Measurements from ENCODE around the gene ALDH1A1. TPM values are rescaled to one million over a fixed set of nuclear protein-coding genes. Genes with fewer than 3 reads are reported as not detected.

ALDH1A1 gene
- total RNA-seq, 2 experiments from 2014 or later = not detected

DNA sequence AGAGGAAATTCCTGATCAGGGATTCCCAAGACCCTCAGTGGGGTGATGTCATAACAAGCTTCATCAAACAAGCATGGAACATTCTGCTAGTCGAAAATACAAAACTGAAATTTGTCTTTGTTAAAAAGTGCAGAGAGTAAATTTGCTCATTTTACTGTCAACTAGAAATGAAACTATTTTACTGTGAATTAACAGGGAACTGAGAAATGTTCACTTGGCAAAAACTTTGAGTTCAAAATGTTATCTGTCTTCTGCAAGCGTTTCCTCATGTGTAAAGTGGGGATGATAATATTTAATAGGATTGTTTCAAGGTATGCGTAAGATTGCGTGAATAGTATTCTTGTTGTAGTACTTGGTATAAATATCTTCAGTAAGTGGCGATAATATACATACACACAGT, 45.4 kb downstream of the ALDH1A1 start:
- no peaks in the 10 kb centered on the region for H3K9me2 ChIP-seq (ENCODE audit: insufficient read depth, low read length)
- no peaks in the 10 kb centered on the region for H4K20me1 ChIP-seq (ENCODE audit: insufficient read depth, low read length)
- no peak overlapping the region for H3K27ac ChIP-seq (ENCODE audit: low read depth, low read length, poor library complexity, severe bottlenecking)
- no peaks in the 10 kb centered on the region for H3K9me3 ChIP-seq (ENCODE audit: low read length)
- H3K4me3 ChIP-seq (ENCODE audit: low read depth, low read length, poor library complexity, severe bottlenecking) = no peak overlapping the region
- H2AFZ ChIP-seq (ENCODE audit: low read length) = no peak overlapping the region
- TF ChIP-seq EZH2phosphoT487 (IDR thresholded peaks at IDR 0.05; ENCODE audit: borderline replicate concordance, low read depth, low read length) = no peak
- TF ChIP-seq, protein P1, sequence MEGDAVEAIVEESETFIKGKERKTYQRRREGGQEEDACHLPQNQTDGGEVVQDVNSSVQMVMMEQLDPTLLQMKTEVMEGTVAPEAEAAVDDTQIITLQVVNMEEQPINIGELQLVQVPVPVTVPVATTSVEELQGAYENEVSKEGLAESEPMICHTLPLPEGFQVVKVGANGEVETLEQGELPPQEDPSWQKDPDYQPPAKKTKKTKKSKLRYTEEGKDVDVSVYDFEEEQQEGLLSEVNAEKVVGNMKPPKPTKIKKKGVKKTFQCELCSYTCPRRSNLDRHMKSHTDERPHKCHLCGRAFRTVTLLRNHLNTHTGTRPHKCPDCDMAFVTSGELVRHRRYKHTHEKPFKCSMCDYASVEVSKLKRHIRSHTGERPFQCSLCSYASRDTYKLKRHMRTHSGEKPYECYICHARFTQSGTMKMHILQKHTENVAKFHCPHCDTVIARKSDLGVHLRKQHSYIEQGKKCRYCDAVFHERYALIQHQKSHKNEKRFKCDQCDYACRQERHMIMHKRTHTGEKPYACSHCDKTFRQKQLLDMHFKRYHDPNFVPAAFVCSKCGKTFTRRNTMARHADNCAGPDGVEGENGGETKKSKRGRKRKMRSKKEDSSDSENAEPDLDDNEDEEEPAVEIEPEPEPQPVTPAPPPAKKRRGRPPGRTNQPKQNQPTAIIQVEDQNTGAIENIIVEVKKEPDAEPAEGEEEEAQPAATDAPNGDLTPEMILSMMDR (conservative IDR thresholded peaks at IDR 0.05; ENCODE audit: low read length) = no peak
- intact Hi-C loops (cut with micrococcal nuclease; ENCODE audit: unreplicated experiment) = no loop called here
- DNase-seq (ENCODE audit: low spot score) = no peak
- no peaks in the 10 kb centered on the region for H3K79me2 ChIP-seq (ENCODE audit: insufficient read depth, low read depth, low read length)
- H3K36me3 ChIP-seq (ENCODE audit: insufficient read depth, low read length) = no peaks in the 10 kb centered on the region
- POLR2A ChIA-PET = interaction anchor here (0.9 kb wide), 1 partner anchor 68 kb away, joined by 7 read pairs; no protein-coding TSS in a partner anchor
- BruUV-seq (replicated peaks) = no TSS peak
- CTCF ChIA-PET (ENCODE audit: unreplicated experiment) = no interaction called here
- H3K4me1 ChIP-seq (ENCODE audit: insufficient read depth, low read length, poor library complexity, severe bottlenecking) = no peaks in the 10 kb centered on the region
- H3K4me2 ChIP-seq (ENCODE audit: low read length) = no peak overlapping the region

DNA sequence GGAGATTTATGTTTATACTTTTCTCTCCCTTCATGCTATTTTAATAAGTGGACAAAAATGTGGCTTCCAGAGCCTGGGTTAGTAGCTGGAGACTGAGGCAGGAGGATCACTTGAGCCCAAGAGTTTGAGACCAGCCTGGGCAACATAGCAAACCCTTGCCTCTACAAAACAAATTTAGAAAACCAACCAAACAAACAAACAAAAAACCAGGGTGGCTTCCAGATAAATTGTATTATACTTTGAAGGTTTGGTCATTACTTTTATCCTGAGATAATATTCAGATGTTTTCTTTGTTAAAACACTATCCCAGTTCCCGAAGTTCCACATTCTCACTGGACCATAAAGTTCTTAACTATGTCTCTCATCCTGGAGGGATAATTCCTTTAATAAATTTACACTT, 46.0 kb downstream of the ALDH1A1 start:
- TF ChIP-seq, protein P1 (conservative IDR thresholded peaks at IDR 0.05; ENCODE audit: low read length) = no peak
- TF ChIP-seq EZH2phosphoT487 (IDR thresholded peaks at IDR 0.05; ENCODE audit: borderline replicate concordance, low read depth, low read length) = no peak
- H3K9me2 ChIP-seq (ENCODE audit: insufficient read depth, low read length) = no peaks in the 10 kb centered on the region
- intact Hi-C loops (cut with micrococcal nuclease; ENCODE audit: unreplicated experiment) = no loop called here
- no peaks in the 10 kb centered on the region for H3K36me3 ChIP-seq (ENCODE audit: insufficient read depth, low read length)
- H3K27ac ChIP-seq (ENCODE audit: low read depth, low read length, poor library complexity, severe bottlenecking) = no peak overlapping the region
- no peaks in the 10 kb centered on the region for H3K4me1 ChIP-seq (ENCODE audit: insufficient read depth, low read length, poor library complexity, severe bottlenecking)
- BruUV-seq (replicated peaks) = no TSS peak
- H2AFZ ChIP-seq (ENCODE audit: low read length) = no peak overlapping the region
- H3K4me3 ChIP-seq (ENCODE audit: low read depth, low read length, poor library complexity, severe bottlenecking) = no peak overlapping the region
- ChIA-PET POLR2A (no interaction called here), CTCF (ENCODE audit: unreplicated experiment) (no interaction called here)
- no peaks in the 10 kb centered on the region for H3K79me2 ChIP-seq (ENCODE audit: insufficient read depth, low read depth, low read length)
- DNase-seq (ENCODE audit: low spot score) = no peak
- H4K20me1 ChIP-seq (ENCODE audit: insufficient read depth, low read length) = no peaks in the 10 kb centered on the region
- no peaks in the 10 kb centered on the region for H3K9me3 ChIP-seq (ENCODE audit: low read length)
- no peak overlapping the region for H3K4me2 ChIP-seq (ENCODE audit: low read length)

DNA sequence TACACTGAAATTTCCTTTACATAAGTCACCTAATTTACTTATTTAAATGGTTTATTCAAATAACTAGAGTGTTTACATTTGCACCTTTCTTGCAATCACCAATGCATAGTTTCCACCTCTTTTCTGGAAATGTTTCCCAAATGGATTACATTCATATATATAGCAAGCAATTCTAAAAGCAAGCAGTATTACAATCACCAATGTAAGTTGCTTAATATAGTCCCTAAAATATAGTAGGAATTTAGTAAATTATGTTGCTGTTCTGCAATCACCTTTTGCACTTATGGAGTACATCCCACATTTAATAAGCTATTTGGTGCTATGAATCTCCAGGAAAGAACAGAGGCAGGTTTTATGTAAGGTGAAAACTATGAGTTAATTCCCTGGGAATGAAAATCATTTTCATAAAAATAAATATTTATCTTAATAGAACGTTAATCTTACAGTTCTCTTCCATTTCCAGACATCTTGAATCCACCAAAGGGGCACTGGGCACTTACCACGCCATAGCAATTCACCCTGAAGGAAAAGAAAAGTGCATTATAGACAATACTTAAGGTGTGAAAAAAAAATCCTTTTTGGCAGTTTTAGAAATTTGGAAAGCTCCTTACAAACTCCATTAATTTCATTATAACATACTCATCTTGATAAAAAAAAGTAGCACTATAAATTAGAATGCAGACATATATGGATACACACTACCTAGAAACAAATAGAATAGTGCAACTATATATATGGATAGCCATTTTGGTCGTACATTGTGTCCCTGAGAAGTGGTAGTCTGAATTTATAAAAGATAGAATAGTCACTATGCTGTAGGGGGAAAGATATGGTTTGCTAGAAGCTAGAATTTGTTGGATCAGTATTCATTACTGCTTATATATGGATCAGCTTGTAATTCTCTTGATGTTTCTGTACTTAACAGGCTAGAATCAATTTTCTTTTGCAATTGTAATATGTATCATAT, 47.1 kb downstream of the ALDH1A1 start:
- intact Hi-C loops (cut with micrococcal nuclease; ENCODE audit: unreplicated experiment) = no loop called here
- H3K4me1 ChIP-seq (ENCODE audit: insufficient read depth, low read length, poor library complexity, severe bottlenecking) = no peaks in the 10 kb centered on the region
- CTCF ChIA-PET (ENCODE audit: unreplicated experiment) = no interaction called here
- TF ChIP-seq, protein P1 (conservative IDR thresholded peaks at IDR 0.05; ENCODE audit: low read length) = no peak
- TF ChIP-seq EZH2phosphoT487 (IDR thresholded peaks at IDR 0.05; ENCODE audit: borderline replicate concordance, low read depth, low read length) = no peak
- H3K27ac ChIP-seq (ENCODE audit: low read depth, low read length, poor library complexity, severe bottlenecking) = no peak overlapping the region
- no peak overlapping the region for H3K4me2 ChIP-seq (ENCODE audit: low read length)
- no peak overlapping the region for H3K4me3 ChIP-seq (ENCODE audit: low read depth, low read length, poor library complexity, severe bottlenecking)
- BruUV-seq (replicated peaks) = no TSS peak
- no peaks in the 10 kb centered on the region for H3K79me2 ChIP-seq (ENCODE audit: insufficient read depth, low read depth, low read length)
- H3K9me2 ChIP-seq (ENCODE audit: insufficient read depth, low read length) = no peaks in the 10 kb centered on the region
- POLR2A ChIA-PET = no interaction called here
- no peaks in the 10 kb centered on the region for H3K36me3 ChIP-seq (ENCODE audit: insufficient read depth, low read length)
- no peak for DNase-seq (ENCODE audit: low spot score)
- H4K20me1 ChIP-seq (ENCODE audit: insufficient read depth, low read length) = no peaks in the 10 kb centered on the region
- no peak overlapping the region for H2AFZ ChIP-seq (ENCODE audit: low read length)
- no peaks in the 10 kb centered on the region for H3K9me3 ChIP-seq (ENCODE audit: low read length)
